K562 (cell line): ENCODE data around the gene METAP1. TPM values are rescaled to one million over a fixed set of nuclear protein-coding genes. Genes with fewer than 3 reads are reported as not detected.

Source experiments
- CBX5 ChIP-seq: IDR thresholded peaks from 2 replicates; pipeline ENCODE4 v1.6.1; 2014; ENCODE audit warnings: low read depth, borderline replicate concordance
- ESRRA ChIP-seq: fragments of 450-650 bp; IDR thresholded peaks from 2 replicates; pipeline ENCODE4 v1.6.1; 2014; ENCODE audit warnings: low read depth, mild to moderate bottlenecking, moderate library complexity, borderline replicate concordance
- KDM4B ChIP-seq, 2 experiments: fragments of 450-650 bp in 1 of 2; sonication (generic) in 1 of 2; IDR thresholded peaks; 2 replicates each; pipeline ENCODE4 v1.6.1; 2016 to 2017; ENCODE audit warnings: borderline replicate concordance in 2 of 2, antibody characterized with exemption in 1 of 2, low read depth in 1 of 2, mild to moderate bottlenecking in 1 of 2
- SETDB1 ChIP-seq: IDR thresholded peaks from one replicate; pipeline ENCODE4 v1.6.1; 2012; ENCODE audit warnings: low read length, control low read depth, inconsistent platforms
- SRSF3 ChIP-seq: fragments of 200-400 bp; formaldehyde crosslinking; IDR thresholded peaks from 2 replicates; pipeline ENCODE4 v1.6.1; 2016; ENCODE audit warnings: mild to moderate bottlenecking, low read length, moderate library complexity; ENCODE audit not compliant: insufficient read depth
- TAL1 ChIP-seq: fragments of 450-650 bp; IDR thresholded peaks from 2 replicates; pipeline ENCODE4 v1.6.1; 2016; ENCODE audit warnings: mild to moderate bottlenecking
- ZFX ChIP-seq: sonication (generic); formaldehyde crosslinking; IDR thresholded peaks from 2 replicates; pipeline ENCODE4 v1.8.0; 2022; ENCODE audit warnings: mild to moderate bottlenecking, missing genetic modification reagents, moderate library complexity
- ZNF12 ChIP-seq: sonication (generic); formaldehyde crosslinking; IDR thresholded peaks from 2 replicates; pipeline ENCODE4 v1.4.0; 2020; ENCODE audit warnings: mild to moderate bottlenecking, missing genetic modification reagents
- polyA plus RNA-seq, 8 experiments: library from polyadenylated mRNA; depleted of rRNA in 4 of 8; stranded (reverse) in 5 of 8; unstranded in 3 of 8; fragments of >200 nt; fragmentation: Nextera tagmentation in 2 of 8; fragmentation: Illumina TruSeq in 1 of 8; extraction: Ambion mirVana in 2 of 8; extraction: Trizol in 1 of 8; gene quantifications; 2 replicates each; pipeline versions ENCODE4 v1.2.1 to v1.2.3, GENCODE V29; 2011 to 2014; ENCODE audit warnings: inconsistent platforms in 1 of 8, missing spikeins in 1 of 8
- total RNA-seq, 7 experiments: library from RNA; depleted of rRNA in 6 of 7; stranded (reverse); fragments of >200 nt in 6 of 7; fragmentation: Illumina TruSeq in 2 of 7; extraction: Trizol in 2 of 7; gene quantifications; 2 replicates each; pipeline versions ENCODE4 v1.2.1 to v1.2.3, GENCODE V29; 2011 to 2021; ENCODE audit warnings: low replicate concordance in 1 of 7
- TF ChIP-seq, protein P1 (sequence below): sonication (generic); formaldehyde crosslinking; IDR thresholded peaks from 2 replicates; pipeline ENCODE4 v1.8.0; 2022; ENCODE audit warnings: mild to moderate bottlenecking, missing genetic modification reagents
- TF ChIP-seq, protein P2 (sequence below): sonication (generic); formaldehyde crosslinking; IDR thresholded peaks from 2 replicates; pipeline ENCODE4 v1.9.0; 2022; ENCODE audit warnings: mild to moderate bottlenecking, missing genetic modification reagents
- TF ChIP-seq, protein P3 (sequence below): fragments of 450-650 bp; IDR thresholded peaks from 2 replicates; pipeline ENCODE4 v1.6.1; 2018; ENCODE audit not compliant: partially characterized antibody

The METAP1 gene
- total and polyA plus RNA-seq, 9 of the 15 experiments (the other 6 are each of a cell fraction or from before 2014, with no cell fraction given) = 31.4 to 77.6 (median 59.5) TPM

DNA sequence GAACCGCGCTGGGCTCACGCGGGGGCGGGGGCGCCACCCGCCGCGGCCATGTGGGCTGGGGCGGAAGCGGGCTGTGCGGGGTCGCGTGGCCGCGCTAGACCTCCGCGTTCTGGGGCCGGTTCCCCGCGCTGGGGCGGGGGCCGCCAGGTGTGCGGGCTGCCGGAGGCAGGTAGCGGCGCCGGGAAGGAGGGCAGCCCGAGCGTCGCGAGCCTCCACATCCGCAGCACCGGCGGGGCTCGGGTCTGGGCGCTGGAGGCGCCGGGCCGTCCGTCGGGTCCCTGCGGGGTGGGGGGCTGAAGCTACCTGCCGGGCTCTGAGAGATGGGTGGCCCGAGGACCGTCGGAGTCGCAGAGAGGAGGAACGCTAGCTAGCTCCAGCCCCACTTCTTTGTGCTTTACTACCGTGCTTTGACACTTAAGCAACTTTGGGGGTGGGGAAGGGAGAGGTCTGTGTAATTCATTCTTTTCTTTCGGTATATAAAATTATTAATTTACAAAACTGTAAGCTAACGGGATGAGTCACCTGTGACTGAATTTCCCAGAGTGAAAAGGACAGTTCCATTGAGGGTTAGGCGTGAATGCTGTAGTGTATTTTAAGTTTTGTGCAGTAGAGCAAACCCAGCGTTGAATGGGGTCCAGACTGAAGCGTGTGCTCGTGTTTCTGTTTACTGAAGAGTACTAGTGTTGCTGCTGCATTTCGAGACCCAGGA, 689 bp downstream of the METAP1 start (continued):
- TF ChIP-seq, protein P1, sequence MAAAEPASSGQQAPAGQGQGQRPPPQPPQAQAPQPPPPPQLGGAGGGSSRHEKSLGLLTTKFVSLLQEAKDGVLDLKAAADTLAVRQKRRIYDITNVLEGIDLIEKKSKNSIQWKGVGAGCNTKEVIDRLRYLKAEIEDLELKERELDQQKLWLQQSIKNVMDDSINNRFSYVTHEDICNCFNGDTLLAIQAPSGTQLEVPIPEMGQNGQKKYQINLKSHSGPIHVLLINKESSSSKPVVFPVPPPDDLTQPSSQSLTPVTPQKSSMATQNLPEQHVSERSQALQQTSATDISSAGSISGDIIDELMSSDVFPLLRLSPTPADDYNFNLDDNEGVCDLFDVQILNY = no peak
- TF ChIP-seq, protein P2, sequence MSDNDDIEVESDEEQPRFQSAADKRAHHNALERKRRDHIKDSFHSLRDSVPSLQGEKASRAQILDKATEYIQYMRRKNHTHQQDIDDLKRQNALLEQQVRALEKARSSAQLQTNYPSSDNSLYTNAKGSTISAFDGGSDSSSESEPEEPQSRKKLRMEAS (CRISPR knock-in tag) = peak; percentile 39; the same call in 1 of the 2 replicates
- 0 out of 2 replicates have a peak, but pooled peaks have one; percentile 19 for TF ChIP-seq ZNF12 (CRISPR knock-in tag)
- no peak for TF ChIP-seq CBX5
- TF ChIP-seq KDM4B (IDR thresholded peaks at IDR 0.05; ENCODE audit: borderline replicate concordance in 2 of 2, low read depth in 1 of 2) = 0 out of 4 replicates have a peak, but pooled peaks of 1 of the 2 experiments have one; percentile 14
- TF ChIP-seq, protein P3, sequence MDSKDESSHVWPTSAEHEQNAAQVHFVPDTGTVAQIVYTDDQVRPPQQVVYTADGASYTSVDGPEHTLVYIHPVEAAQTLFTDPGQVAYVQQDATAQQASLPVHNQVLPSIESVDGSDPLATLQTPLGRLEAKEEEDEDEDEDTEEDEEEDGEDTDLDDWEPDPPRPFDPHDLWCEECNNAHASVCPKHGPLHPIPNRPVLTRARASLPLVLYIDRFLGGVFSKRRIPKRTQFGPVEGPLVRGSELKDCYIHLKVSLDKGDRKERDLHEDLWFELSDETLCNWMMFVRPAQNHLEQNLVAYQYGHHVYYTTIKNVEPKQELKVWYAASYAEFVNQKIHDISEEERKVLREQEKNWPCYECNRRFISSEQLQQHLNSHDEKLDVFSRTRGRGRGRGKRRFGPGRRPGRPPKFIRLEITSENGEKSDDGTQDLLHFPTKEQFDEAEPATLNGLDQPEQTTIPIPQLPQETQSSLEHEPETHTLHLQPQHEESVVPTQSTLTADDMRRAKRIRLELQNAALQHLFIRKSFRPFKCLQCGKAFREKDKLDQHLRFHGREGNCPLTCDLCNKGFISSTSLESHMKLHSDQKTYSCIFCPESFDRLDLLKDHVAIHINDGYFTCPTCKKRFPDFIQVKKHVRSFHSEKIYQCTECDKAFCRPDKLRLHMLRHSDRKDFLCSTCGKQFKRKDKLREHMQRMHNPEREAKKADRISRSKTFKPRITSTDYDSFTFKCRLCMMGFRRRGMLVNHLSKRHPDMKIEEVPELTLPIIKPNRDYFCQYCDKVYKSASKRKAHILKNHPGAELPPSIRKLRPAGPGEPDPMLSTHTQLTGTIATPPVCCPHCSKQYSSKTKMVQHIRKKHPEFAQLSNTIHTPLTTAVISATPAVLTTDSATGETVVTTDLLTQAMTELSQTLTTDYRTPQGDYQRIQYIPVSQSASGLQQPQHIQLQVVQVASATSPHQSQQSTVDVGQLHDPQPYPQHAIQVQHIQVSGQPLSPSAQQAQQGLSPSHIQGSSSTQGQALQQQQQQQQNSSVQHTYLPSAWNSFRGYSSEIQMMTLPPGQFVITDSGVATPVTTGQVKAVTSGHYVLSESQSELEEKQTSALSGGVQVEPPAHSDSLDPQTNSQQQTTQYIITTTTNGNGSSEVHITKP = peak; percentile 32
- no peak for TF ChIP-seq SETDB1
- TF ChIP-seq SRSF3 = no peak
- no peak for TF ChIP-seq TAL1
- peak; percentile 9; the same call in 1 of the 2 replicates for TF ChIP-seq ZFX (CRISPR knock-in tag)
- TF ChIP-seq ESRRA = peak; percentile 4; the same call in 1 of the 2 replicates
